ENCODE data around the gene ADH5.
A peak's percentile ranks its signal among the peaks of the same experiment; 100 is the strongest.

ADH5 gene

DNA sequence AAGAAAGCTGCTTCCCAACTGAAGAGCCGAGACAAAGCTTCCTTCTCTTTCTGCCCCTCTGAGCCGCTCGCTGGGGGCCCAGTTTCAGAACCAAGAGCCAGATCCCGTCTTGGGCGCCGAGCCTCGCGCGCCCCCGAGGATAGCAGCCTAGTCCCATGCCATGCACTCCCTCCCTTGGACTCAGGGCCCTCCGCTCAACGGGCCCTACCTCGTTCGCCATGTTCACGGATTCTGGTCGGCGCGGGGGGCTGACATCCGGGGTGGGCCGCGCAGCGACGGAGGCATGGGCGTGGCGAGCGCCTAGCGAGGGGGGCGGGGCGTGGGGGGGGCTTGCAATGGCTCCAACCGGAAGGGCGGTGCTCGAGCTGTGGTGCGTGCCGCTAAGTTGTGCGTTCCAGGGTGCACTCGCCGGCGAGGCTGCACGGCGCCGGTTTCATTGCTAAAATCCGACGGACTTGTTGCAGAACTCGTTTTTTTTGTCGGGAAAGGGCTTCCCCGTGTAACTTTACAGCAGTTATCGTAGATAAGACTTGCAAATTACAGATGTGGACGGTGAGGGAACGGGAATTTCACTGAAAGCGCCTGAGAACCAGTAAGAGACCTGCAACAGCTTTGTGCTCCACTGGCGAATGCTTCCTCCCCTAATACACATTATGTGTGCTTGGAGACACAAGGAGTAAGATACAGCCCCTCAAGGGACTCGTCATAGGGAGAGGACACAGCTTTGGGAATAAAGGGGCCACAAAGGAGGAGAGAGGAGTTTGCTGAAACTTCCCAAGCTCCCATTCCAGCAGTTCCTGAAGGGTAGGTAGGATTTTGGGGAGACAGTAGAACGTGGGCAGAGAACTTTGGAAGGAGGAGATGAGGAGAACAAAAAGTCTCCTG, at the start of gene ADH5:
Gene ADH5, minus strand, starts transcription at position 308 of the 885 bp plus-strand sequence. Its CDS starts 88 bp downstream, at position 220.
- DNase-seq (ENCODE audit: low read depth) = peak; percentile 88
- peak within 1 kb of the TSS; percentile 91 for H3K4me3 ChIP-seq (ENCODE audit: low read depth, low read length)
- TF ChIP-seq, protein P1, sequence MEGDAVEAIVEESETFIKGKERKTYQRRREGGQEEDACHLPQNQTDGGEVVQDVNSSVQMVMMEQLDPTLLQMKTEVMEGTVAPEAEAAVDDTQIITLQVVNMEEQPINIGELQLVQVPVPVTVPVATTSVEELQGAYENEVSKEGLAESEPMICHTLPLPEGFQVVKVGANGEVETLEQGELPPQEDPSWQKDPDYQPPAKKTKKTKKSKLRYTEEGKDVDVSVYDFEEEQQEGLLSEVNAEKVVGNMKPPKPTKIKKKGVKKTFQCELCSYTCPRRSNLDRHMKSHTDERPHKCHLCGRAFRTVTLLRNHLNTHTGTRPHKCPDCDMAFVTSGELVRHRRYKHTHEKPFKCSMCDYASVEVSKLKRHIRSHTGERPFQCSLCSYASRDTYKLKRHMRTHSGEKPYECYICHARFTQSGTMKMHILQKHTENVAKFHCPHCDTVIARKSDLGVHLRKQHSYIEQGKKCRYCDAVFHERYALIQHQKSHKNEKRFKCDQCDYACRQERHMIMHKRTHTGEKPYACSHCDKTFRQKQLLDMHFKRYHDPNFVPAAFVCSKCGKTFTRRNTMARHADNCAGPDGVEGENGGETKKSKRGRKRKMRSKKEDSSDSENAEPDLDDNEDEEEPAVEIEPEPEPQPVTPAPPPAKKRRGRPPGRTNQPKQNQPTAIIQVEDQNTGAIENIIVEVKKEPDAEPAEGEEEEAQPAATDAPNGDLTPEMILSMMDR (conservative IDR thresholded peaks at IDR 0.05; ENCODE audit: low read depth, low read length) = no peak

DNA sequence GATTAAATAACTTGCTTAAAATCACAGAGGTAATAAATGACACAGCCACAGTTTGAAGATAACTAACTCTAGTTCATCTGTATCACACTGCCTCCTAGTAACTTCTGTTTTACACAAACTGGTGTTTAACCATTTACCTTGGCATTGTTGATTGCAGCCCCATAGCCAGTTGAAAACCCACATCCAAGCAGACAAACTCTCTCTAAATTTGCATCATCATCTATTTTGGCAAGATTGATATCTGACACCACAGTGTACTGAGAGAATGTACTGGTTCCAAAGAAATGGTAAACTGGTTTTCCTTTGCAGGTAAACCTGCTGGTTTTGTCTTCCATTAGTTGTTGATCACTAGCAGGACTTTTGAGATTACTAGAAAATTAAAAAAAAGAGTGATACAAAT, 47.7 kb upstream of the ADH5 start:
- H3K4me3 ChIP-seq (ENCODE audit: low read depth, low read length) = no peak overlapping the region
- TF ChIP-seq, protein P1 (conservative IDR thresholded peaks at IDR 0.05; ENCODE audit: low read depth, low read length) = no peak
- DNase-seq (ENCODE audit: low read depth) = no peak

DNA sequence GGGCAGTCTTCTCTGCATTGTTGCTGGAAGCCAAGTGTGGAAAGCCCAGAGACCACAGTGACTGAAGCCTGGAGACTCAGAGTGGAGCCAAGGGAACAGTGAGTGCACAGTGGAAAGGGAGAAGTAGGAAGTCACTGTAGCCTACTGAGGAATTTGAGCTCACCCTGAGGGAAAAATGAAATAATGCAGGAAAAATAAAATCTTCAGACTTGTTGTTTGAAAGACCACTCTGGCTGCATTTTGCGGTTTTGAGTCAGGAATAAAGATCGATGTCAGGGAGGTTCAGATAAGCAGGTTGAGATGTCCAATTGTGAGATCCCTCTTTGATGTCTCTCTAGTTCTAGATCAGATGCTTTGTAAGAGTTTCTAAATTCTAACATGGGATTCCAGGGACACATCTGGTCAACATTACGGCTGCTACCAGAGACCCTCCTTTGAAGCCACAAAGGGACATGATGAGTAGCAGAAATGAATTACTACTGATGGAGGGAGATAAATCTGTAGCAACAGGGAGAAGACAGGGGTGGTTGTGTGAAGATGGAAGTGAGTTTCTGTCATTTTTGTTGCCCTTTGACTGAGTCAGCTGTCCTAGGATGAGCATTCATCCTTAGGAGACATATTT, 47.1 kb upstream of the ADH5 start:
- TF ChIP-seq, protein P1 (conservative IDR thresholded peaks at IDR 0.05; ENCODE audit: low read depth, low read length) = no peak
- DNase-seq (ENCODE audit: low read depth) = no peak
- H3K4me3 ChIP-seq (ENCODE audit: low read depth, low read length) = no peak overlapping the region

DNA sequence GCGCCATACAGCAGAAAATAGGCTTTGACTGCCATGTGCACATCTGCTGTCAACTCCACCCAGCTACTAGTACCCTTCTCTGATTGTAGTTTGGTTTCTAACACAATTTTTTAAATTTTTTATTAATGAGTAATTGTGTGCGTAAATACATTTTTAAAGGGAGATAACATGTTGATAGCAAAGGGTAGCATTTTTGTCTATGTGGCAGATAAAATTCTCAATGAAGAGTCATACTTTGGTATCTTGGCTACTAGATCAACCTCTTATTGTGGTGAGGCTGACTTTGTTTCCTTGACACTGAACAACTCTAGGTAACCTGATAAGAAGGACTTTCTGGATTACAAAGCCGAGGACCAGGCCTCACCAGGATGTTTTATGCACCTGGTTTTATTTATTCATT, 46.0 kb upstream of the ADH5 start:
- no peak overlapping the region for H3K4me3 ChIP-seq (ENCODE audit: low read depth, low read length)
- DNase-seq (ENCODE audit: low read depth) = peak; percentile 5
- TF ChIP-seq, protein P1 (conservative IDR thresholded peaks at IDR 0.05; ENCODE audit: low read depth, low read length) = no peak

DNA sequence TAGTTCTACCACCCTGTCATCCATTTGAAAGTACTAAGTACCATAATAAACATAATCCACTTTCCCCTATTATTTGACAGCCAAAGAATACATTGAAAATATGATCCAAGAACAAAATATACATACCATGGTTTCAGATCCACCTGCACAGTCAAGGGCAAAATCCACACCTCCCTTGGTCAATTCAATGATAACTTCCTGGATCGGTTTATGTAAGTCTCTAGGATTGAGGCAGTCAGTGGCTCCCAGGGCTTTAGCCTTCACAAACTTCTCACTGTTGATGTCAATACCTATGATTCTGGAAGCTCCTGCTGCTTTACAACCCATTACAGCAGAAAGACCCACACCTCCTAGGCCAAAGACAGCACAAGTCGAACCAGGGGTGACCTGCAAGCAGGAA, 42.8 kb upstream of the ADH5 start:
- DNase-seq (ENCODE audit: low read depth) = no peak
- TF ChIP-seq, protein P1 (conservative IDR thresholded peaks at IDR 0.05; ENCODE audit: low read depth, low read length) = no peak
- no peak overlapping the region for H3K4me3 ChIP-seq (ENCODE audit: low read depth, low read length)

DNA sequence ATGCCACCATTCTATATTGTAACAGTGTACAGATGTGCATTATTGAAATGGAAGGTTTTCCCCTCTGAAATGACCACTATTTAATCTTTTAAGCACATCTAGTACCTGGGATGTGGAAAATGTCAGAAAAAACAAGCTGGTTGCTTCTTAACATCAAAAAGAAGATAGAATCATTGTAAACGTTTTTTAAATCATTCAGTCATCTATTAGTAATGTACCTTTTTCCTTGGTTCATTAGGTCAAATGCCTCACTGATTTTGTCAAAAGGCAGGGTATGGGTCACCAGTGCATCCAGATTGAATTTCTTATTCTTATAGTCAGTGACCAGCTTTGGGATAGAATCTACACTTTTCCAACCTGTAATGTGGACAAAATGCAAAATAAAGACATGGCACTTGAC, 37.8 kb upstream of the ADH5 start:
- TF ChIP-seq, protein P1 (conservative IDR thresholded peaks at IDR 0.05; ENCODE audit: low read depth, low read length) = no peak
- H3K4me3 ChIP-seq (ENCODE audit: low read depth, low read length) = no peak overlapping the region
- DNase-seq (ENCODE audit: low read depth) = no peak
